Amygdala (tissue), 56 donors: Measurements from ENCODE around the gene CLIP1.
A peak's percentile ranks its signal among the peaks of the same experiment; 100 is the strongest.
"Not testable (repeated sequence)": the region's sequence is repeated elsewhere in the genome, so short reads cannot be mapped to it uniquely, and the experiment has no call there.

ENCODE experiments used
- DNase-seq, 56 donors: peaks; one replicate each; lab custom pipeline; 2025; lab: John Stamatoyannopoulos, UW

Gene CLIP1

GRCh38 chr12:122363782-122364181 lies 58.7 kb downstream of the CLIP1 start:
- DNase-seq, result no peak

GRCh38 chr12:122362755-122363154 lies 59.7 kb downstream of the CLIP1 start:
- DNase-seq, result no peak

GRCh38 chr12:122358403-122358802 lies 64.1 kb downstream of the CLIP1 start:
- DNase-seq, result not testable (repeated sequence)

GRCh38 chr12:122357536-122357935 lies 64.9 kb downstream of the CLIP1 start:
- not testable (repeated sequence) for DNase-seq

GRCh38 chr12:122356991-122357390 lies 65.5 kb downstream of the CLIP1 start:
- not testable (repeated sequence) for DNase-seq

- DNase-seq, result peak in 24 of 56 donors; percentile 1 to 79 (median 16)
Observed at GRCh38 chr12:122356192-122356635, 66.3 kb downstream of the CLIP1 start.

- no peak for DNase-seq
Observed at GRCh38 chr12:122355706-122356105, 66.8 kb downstream of the CLIP1 start.

GRCh38 chr12:122354958-122355641 lies 67.4 kb downstream of the CLIP1 start:
- peak in 21 of 56 donors; percentile 2 to 41 (median 13) for DNase-seq

- DNase-seq, result no peak
Observed at GRCh38 chr12:122352394-122352793, 70.1 kb downstream of the CLIP1 start.

GRCh38 chr12:122350141-122350848 lies 72.2 kb downstream of the CLIP1 start:
- peak in 24 of 56 donors; percentile 2 to 51 (median 13) for DNase-seq

GRCh38 chr12:122349078-122349477 lies 73.4 kb downstream of the CLIP1 start:
- no peak for DNase-seq

GRCh38 chr12:122348505-122348904 lies 74.0 kb downstream of the CLIP1 start:
- no peak for DNase-seq

- DNase-seq, result no peak
Observed at GRCh38 chr12:122346054-122346453, 76.4 kb downstream of the CLIP1 start.

GRCh38 chr12:122345042-122345441 lies 77.4 kb downstream of the CLIP1 start:
- no peak for DNase-seq

- DNase-seq, result peak in 1 of 56 donors; percentile 21
Observed at GRCh38 chr12:122336015-122336946, 86.2 kb downstream of the CLIP1 start.

GRCh38 chr12:122333142-122334087 lies 89.1 kb downstream of the CLIP1 start:
- no peak for DNase-seq

GRCh38 chr12:122327494-122328385 lies 94.7 kb downstream of the CLIP1 start:
- no peak for DNase-seq

GRCh38 chr12:122327014-122327413 lies 95.5 kb downstream of the CLIP1 start:
- DNase-seq, result no peak

GRCh38 chr12:122326586-122326985 lies 95.9 kb downstream of the CLIP1 start:
- DNase-seq, result no peak
